ENCODE data around the gene LHX2.

Gene LHX2

GRCh38 chr9:124032247-124032646 lies 20.7 kb downstream of the LHX2 start:
- no peak for DNase-seq (ENCODE audit: low read depth)

- DNase-seq (ENCODE audit: low read depth) = no peak
Observed at GRCh38 chr9:124033348-124033747, 21.8 kb downstream of the LHX2 start.

DNA sequence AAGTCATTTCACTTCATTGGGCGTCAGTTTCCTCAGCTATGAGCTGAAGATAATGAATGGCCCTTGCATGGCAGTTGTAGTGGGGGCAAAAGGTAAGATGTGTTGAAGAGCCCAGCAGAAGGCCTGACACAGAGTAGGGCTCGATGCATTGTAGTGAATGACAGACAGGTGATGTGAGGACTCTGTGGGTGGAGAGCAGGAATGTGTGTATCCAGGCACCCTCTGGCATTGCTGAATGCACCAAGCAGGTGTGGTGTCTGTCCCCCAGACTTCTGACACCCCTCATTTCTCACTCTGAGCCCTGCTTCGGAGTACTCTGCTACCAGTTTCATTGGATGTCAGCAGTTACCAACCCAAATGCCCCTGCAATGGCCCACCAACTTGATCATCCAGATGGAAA lies 22.4 kb downstream of the LHX2 start:
- DNase-seq (ENCODE audit: low read depth) = no peak

GRCh38 chr9:124035001-124035650 lies 23.6 kb downstream of the LHX2 start:
- DNase-seq (ENCODE audit: low read depth) = no peak

DNA sequence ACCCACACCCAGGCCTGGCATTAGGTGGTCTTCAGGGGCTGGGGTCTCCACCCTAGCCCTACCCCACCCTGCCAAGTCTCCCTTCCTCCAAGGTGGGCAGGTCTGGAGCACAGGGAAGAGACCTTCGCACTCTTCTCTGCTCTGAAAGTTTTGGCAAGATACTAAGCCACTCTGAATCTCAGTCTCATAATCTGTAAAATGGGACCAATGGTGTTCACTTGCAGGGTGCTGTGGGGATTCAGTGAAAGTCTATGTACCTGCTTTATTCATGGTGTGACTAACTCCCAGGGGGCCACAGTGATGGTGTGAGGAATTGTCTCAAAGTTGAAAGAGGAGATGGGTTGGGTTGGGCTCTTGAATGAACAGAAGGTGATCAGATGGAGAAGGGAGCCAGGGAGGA lies 25.0 kb downstream of the LHX2 start:
- DNase-seq (ENCODE audit: low read depth) = no peak

DNA sequence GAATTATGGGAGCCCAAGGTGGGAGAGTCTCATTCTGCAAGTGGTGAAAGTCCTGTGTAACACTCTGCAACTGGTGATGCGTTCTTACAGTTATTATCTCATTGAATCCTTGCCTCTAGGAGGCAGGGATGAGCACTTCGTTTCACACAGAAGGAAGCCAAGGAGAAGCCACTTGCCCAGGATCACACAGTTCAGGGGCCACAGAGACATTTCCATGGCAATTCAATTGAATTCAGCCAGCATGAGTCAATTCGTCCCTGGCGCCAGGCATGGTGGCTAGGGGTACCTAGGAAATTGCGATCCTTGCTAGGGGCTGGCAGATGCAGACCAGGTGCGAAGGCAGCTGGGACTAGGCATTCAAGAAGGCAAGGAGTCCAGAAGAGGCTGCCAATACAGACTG lies 26.2 kb downstream of the LHX2 start:
- no peak for DNase-seq (ENCODE audit: low read depth)

DNA sequence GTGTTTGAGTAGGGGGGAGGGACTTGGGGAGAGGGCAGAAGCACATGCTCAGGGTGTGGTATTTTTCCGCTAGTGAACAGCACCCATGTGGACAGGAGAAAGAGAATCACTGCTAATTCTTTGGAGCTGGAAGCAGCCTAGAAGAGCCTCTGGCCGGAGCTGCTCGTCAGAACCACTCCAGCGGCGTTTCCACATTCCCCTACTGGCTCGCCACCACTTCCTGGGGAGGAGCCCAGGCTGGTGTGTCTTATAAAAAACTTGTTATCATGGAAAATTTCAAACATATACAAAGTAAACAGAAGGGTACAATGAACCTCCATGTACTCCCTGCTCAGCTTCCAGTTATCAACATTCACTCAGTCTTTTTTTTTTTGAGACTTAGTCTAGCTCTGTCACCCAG lies 26.7 kb downstream of the LHX2 start:
- DNase-seq (ENCODE audit: low read depth) = no peak

DNA sequence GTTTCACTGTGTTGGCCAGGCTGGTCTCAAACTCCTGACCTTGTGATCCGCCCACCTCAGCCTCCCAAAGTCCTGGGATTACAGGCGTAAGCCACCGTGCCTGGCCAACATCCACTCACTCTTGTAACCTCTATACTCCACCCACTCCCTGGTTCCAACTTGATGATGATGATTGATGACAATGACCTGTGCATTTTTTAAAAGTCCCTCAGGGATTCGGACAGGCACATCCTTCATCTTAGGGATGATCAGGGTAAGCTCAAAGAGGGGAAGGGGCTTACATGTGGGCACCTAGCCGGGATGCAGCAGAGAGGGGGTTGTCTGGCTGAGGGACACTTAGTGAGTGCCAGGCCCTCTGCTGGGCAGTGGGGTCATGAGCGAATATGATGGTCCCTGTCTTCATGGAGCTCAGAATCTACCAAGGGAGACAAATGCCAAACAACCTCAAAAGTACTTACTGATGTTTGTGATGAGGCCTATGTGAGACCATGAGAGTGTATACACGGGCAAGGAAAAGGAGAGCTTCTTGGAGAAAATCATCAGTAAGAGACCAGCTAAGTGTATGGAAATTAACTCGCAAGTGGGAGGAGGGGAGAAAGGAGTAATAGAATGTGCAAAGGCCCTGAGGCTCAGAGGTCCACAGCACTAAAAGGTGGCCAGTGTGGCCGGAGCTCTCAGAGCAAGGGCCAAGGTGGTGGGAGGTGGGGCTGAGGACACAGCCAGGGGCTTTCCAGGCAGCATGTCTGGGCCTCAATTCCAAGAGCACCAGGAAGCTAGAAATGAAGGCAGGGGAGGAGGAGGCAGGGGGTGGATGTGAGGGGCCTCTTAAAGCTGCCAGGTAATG lies 27.4 kb downstream of the LHX2 start:
- DNase-seq (ENCODE audit: low read depth) = no peak

DNA sequence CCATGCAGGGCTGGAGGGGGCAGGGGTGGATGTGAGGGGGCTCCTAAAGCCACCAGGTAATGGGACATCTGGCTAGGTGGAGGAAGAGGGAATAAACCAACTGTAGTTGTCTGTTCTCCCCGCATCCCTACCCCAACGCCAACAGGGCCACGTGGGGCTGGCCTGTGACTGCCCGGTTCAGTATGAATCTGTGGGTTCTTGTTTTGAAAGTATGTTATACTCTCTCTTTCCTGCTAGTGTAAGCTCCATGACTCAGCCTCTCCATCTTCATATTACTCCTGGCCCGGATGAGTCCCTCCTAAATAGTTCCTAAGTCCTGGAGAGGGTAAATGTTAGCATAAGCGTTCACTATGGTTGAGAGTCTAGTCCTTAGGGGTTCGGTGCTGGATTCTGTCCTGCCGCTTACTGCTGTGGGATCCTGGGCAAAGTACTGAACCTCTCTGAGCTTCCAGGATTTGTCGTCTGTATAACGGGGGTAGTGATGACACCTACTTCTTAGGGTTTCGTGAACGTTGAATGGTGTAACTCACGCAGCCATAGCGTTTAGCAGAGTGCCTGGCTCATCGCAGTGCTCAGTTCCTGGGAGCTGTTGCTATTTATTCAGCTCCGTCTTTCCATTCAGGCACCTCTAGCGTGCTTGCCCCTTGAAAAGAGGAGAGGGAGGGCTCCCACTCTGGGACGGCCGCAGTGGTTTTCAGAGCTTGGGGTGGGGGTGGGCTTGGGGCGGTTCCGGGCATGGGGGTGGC lies 28.8 kb downstream of the LHX2 start:
- DNase-seq (ENCODE audit: low read depth) = peak; percentile 56

DNA sequence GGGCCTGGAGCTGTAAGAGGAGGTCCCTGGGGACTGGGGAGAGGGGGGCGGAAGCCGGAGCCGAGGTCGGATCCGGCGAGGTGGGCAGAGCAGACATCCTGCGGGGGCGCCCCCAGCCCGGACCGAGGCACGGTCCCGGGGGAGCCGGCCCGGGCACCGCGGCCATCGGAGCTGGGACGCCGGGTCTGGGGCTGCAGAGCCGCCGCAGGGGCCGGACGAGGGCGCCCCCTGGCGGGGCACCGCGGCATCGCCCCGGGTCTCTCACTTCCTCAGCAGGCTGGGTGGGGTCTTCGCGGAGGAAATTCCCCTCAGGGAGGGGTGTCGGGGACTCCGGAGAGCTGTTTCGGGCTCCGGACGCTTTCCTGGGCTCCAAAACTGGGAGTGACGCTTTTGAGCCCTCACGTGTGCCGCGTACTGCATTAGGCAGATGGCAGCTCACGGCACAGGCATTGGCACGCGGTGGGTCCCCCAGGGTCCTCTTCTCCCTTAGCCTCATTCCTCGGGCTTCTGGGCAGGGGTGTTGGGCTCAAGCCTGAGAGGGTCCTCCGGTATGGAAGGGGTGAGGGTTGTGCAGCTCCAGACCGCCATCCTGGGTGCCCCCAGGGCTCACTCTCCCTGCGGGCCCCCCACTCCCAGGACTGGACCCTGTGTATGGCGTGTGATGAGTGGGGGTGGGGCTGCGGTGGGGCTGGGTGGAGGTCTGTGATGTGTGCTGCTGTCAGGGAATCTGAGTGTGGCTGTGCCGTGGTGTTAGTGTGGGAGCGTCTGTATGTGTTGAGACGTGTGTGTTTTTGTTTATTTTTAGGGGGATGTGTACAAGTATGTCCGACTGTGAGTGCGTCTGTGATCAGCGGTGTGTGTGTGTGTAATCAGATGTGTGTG lies 29.6 kb downstream of the LHX2 start:
- DNase-seq (ENCODE audit: low read depth) = no peak

GRCh38 chr9:124041817-124042116 lies 30.2 kb downstream of the LHX2 start:
- DNase-seq (ENCODE audit: low read depth) = no peak

GRCh38 chr9:124042201-124042721 lies 30.7 kb downstream of the LHX2 start:
- no peak for DNase-seq (ENCODE audit: low read depth)

DNA sequence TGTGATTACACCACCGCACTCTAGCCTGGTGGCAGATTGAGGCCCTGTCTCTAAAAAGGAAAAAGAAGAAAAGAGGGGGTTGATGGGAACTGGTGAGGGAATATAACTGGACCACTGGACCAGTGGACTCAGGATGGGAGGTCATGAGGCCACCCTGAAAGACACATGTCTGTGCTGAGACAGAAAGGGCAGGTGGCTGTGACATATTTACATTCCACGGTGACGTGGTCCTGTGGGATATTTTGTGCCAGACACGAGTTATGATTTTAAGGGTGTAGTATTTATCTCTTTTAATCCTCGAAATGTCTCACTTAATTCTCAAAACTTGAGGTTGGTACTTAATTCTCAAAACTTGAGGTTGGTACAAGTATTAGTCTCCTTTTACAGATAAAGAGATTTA lies 32.9 kb downstream of the LHX2 start:
- no peak for DNase-seq (ENCODE audit: low read depth)

- DNase-seq (ENCODE audit: low read depth) = no peak
Observed at GRCh38 chr9:124045076-124045829, 33.7 kb downstream of the LHX2 start.

- DNase-seq (ENCODE audit: low read depth) = no peak
Observed at GRCh38 chr9:124045830-124046177, 34.2 kb downstream of the LHX2 start.

- no peak for DNase-seq (ENCODE audit: low read depth)
Observed at GRCh38 chr9:124046189-124046588, 34.6 kb downstream of the LHX2 start.

GRCh38 chr9:124047251-124047672 lies 35.7 kb downstream of the LHX2 start:
- DNase-seq (ENCODE audit: low read depth) = no peak

GRCh38 chr9:124050955-124051354 lies 39.4 kb downstream of the LHX2 start:
- DNase-seq (ENCODE audit: low read depth) = no peak

DNA sequence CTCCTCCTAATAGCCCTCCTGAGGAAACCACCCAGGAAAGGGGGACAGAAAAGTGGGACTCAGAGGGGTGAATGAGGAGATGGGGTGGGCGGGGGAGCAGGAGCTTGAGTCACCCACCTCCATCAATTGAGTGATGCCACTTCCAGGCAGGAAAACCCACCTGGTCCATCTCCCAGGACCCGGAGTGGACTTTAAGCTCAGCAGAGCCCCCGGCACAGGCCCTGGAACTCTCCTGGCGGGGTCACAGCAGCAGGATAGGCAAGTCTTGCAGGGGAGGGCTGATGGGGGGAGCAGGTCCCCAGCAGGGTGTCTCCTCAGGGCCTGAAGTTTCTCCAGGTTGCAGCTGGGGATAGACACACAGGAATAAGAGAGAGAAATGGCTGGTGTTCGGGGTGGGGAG lies 40.8 kb downstream of the LHX2 start:
- DNase-seq (ENCODE audit: low read depth) = no peak

DNA sequence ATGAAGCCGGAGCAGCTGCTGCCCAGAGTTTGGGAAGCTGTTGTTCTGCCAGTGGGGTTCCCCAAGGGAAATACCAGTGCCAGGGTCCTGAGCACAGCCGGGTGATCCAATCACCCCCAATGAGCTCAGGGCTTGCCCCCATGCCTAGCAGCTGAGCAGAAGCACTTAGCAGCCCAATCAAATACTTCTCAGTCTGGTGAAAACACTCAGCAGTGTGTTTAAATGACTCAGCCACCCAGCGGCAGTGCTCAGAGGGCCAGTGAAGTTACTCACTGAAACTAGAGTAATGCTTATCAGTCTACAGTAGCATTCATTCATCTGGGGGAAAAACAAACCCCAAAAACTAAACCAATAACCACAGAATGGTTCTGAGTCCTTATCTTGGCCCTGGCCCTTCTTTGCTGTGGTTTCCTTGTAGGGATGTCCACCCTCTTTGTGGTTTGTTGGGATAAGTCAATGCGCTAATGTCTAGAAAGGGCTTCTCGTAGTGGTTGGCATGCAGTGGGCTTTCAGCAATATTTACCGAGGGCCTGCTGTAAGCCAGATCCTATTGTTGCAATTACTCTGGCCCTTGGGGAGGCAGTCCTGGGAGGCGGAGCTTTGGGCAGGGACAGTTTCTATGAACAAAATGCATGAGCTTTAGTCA lies 43.1 kb downstream of the LHX2 start:
- DNase-seq (ENCODE audit: low read depth) = peak; percentile 92

Measured in stromal cell of bone marrow (primary cell).